ENCODE data around the gene LIM2. TPM values are rescaled to one million over a fixed set of nuclear protein-coding genes. Genes with fewer than 3 reads are reported as not detected.

The LIM2 gene
- total and polyA plus RNA-seq, 2 donors from 2014 or later: not detected

- H3K27me3 ChIP-seq (ENCODE audit: control insufficient read depth, insufficient read depth, low read length): no peaks in the 10 kb centered on the region
- DNase-seq (peak in 1 of 5 donors; percentile 69), FAIRE-seq (no peak)
- H3K9me3 ChIP-seq (ENCODE audit: control insufficient read depth in 2 of 3, insufficient read depth in 1 of 3, low read length in 3 of 3): no peaks in the 10 kb centered on the region
- no peaks in the 10 kb centered on the region for H3K36me3 ChIP-seq (ENCODE audit: control insufficient read depth in 2 of 3, insufficient read depth in 3 of 3, low read length in 3 of 3)
- H3K4me1 ChIP-seq (ENCODE audit: control insufficient read depth in 2 of 3, insufficient read depth in 2 of 3, low read depth in 1 of 3, low read length in 3 of 3): no peaks in the 10 kb centered on the region
- H3K9ac ChIP-seq (ENCODE audit: low read length in 3 of 3): no peak overlapping the region
- no peak overlapping the region for H3K27ac ChIP-seq (ENCODE audit: low read depth in 2 of 2, low read length in 2 of 2)
- H3K4me3 ChIP-seq (ENCODE audit: low read length in 3 of 3): no peak overlapping the region
- TF ChIP-seq, protein P1, sequence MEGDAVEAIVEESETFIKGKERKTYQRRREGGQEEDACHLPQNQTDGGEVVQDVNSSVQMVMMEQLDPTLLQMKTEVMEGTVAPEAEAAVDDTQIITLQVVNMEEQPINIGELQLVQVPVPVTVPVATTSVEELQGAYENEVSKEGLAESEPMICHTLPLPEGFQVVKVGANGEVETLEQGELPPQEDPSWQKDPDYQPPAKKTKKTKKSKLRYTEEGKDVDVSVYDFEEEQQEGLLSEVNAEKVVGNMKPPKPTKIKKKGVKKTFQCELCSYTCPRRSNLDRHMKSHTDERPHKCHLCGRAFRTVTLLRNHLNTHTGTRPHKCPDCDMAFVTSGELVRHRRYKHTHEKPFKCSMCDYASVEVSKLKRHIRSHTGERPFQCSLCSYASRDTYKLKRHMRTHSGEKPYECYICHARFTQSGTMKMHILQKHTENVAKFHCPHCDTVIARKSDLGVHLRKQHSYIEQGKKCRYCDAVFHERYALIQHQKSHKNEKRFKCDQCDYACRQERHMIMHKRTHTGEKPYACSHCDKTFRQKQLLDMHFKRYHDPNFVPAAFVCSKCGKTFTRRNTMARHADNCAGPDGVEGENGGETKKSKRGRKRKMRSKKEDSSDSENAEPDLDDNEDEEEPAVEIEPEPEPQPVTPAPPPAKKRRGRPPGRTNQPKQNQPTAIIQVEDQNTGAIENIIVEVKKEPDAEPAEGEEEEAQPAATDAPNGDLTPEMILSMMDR (IDR thresholded peaks at IDR 0.05; ENCODE audit: borderline replicate concordance, extremely low read depth, insufficient read depth): no peak
- intact Hi-C loops (cut with DNase I): no loop called here
Observed at GRCh38 chr19:51386882-51387520, 773 bp downstream of the LIM2 start.

DNA sequence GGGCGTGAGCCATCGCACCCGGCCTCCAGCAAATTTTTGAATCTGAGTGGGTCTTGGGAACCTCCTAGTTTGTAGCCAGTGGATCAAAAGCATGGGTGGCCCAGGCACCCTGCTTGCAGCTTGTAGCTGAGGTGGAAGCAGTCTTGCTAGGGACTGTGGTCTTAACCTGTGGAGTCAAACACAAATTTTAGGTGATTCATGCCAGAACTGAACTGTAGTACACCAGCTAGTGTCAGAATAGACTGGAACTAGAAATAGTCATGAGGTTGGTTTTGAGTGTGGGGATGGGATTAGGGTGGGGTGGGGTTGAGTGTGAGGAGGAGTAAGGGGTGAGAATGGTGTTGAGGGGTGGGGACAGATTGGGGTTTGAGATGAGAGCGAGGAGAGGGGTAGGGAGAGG, 5.8 kb downstream of the LIM2 start:
- Histone ChIP-seq H3K27me3 (ENCODE audit: control insufficient read depth, insufficient read depth, low read length) (no peaks in the 10 kb centered on the region), H3K36me3 (ENCODE audit: control insufficient read depth in 2 of 3, insufficient read depth in 3 of 3, low read length in 3 of 3) (no peaks in the 10 kb centered on the region), H3K9ac (ENCODE audit: low read length in 3 of 3) (no peak overlapping the region), H3K9me3 (ENCODE audit: control insufficient read depth in 2 of 3, insufficient read depth in 1 of 3, low read length in 3 of 3) (no peaks in the 10 kb centered on the region), H3K27ac (ENCODE audit: low read depth in 2 of 2, low read length in 2 of 2) (no peak overlapping the region), H3K4me1 (ENCODE audit: control insufficient read depth in 2 of 3, insufficient read depth in 2 of 3, low read depth in 1 of 3, low read length in 3 of 3) (no peaks in the 10 kb centered on the region), H3K4me3 (ENCODE audit: low read length in 3 of 3) (no peak overlapping the region)
- intact Hi-C loops (cut with DNase I): no loop called here
- FAIRE-seq (no peak), DNase-seq (peak in 1 of 5 donors; percentile 17)
- TF ChIP-seq, protein P1 (IDR thresholded peaks at IDR 0.05; ENCODE audit: borderline replicate concordance, extremely low read depth, insufficient read depth): no peak

DNA sequence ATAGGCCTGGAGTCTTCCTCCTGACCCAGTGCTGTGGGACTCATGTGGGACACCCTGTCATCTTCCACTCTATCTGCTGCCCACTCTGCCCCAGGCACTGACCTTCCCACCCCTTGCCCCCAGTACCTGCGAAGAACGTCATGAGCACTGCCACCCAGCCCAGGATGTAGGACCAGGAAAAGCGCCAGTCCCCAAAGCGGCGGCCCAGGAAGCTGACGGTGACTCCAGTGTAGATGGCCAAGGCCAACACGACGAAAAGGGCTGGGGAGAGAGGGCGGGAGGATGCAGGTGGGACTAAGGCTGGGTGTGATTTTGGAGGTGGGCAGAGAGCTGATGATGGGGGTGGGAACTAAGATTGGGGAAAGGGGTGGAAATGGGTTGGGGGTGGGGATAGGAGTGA, 7.4 kb downstream of the LIM2 start:
- intact Hi-C loops (cut with DNase I): no loop called here
- no peak overlapping the region for H3K4me3 ChIP-seq (ENCODE audit: low read length in 3 of 3)
- FAIRE-seq: no peak
- H3K4me1 ChIP-seq (ENCODE audit: control insufficient read depth in 2 of 3, insufficient read depth in 2 of 3, low read depth in 1 of 3, low read length in 3 of 3): no peaks in the 10 kb centered on the region
- H3K9ac ChIP-seq (ENCODE audit: low read length in 3 of 3): no peak overlapping the region
- H3K27me3 ChIP-seq (ENCODE audit: control insufficient read depth, insufficient read depth, low read length): no peaks in the 10 kb centered on the region
- H3K27ac ChIP-seq (ENCODE audit: low read depth in 2 of 2, low read length in 2 of 2): no peak overlapping the region
- H3K36me3 ChIP-seq (ENCODE audit: control insufficient read depth in 2 of 3, insufficient read depth in 3 of 3, low read length in 3 of 3): no peaks in the 10 kb centered on the region
- TF ChIP-seq, protein P1 (IDR thresholded peaks at IDR 0.05; ENCODE audit: borderline replicate concordance, extremely low read depth, insufficient read depth): no peak
- no peaks in the 10 kb centered on the region for H3K9me3 ChIP-seq (ENCODE audit: control insufficient read depth in 2 of 3, insufficient read depth in 1 of 3, low read length in 3 of 3)
- peak in 1 of 5 donors; percentile 52 for DNase-seq

- no peak overlapping the region for H3K4me3 ChIP-seq (ENCODE audit: low read length in 3 of 3)
- intact Hi-C loops (cut with DNase I): no loop called here
- DNase-seq: no peak
- no peaks in the 10 kb centered on the region for H3K36me3 ChIP-seq (ENCODE audit: control insufficient read depth in 2 of 3, insufficient read depth in 3 of 3, low read length in 3 of 3)
- H3K4me1 ChIP-seq (ENCODE audit: control insufficient read depth in 2 of 3, insufficient read depth in 2 of 3, low read depth in 1 of 3, low read length in 3 of 3): no peaks in the 10 kb centered on the region
- H3K9me3 ChIP-seq (ENCODE audit: control insufficient read depth in 2 of 3, insufficient read depth in 1 of 3, low read length in 3 of 3): no peaks in the 10 kb centered on the region
- no peak overlapping the region for H3K9ac ChIP-seq (ENCODE audit: low read length in 3 of 3)
- FAIRE-seq: no peak
- no peak overlapping the region for H3K27ac ChIP-seq (ENCODE audit: low read depth in 2 of 2, low read length in 2 of 2)
- H3K27me3 ChIP-seq (ENCODE audit: control insufficient read depth, insufficient read depth, low read length): no peaks in the 10 kb centered on the region
- TF ChIP-seq, protein P1 (IDR thresholded peaks at IDR 0.05; ENCODE audit: borderline replicate concordance, extremely low read depth, insufficient read depth): no peak
Observed at GRCh38 chr19:51377422-51377821, 10.4 kb downstream of the LIM2 start.
